WTC11 (cell line): ENCODE data around the gene NRTN. TPM values are rescaled to one million over a fixed set of nuclear protein-coding genes. Genes with fewer than 3 reads are reported as not detected.

ENCODE experiments used
- ATAC-seq: fragments of 200-7000 bp; cut with Tn5 transposase; 2 replicates; pipeline ENCODE4 v1.10.0; 2021; ENCODE audit warnings: mild to moderate bottlenecking, moderate library complexity
- CTCF ChIA-PET: fragments of 300-600 bp; sonication (Branson Sonifier 250); formaldehyde crosslinking; loops from one replicate; lab custom pipeline; 2021; ENCODE audit warnings: antibody characterized with exemption; lab: Charles Lee
- POLR2A ChIA-PET: fragments of 350-600 bp; sonication (Branson Sonifier 250); formaldehyde crosslinking; loops from one replicate; lab custom pipeline; 2021; ENCODE audit warnings: antibody characterized with exemption; lab: Charles Lee
- DNase-seq: peaks from one replicate; pipeline ENCODE4 v3.0.0; 2021; ENCODE audit warnings: low spot score
- H3K27ac Mint-ChIP-seq: 2 replicates; pipeline ENCODE4 v1.8.0; 2021; ENCODE audit warnings: mixed read lengths
- H3K27me3 Mint-ChIP-seq: 2 replicates; pipeline ENCODE4 v1.8.0; 2021; ENCODE audit warnings: low read depth, mild to moderate bottlenecking, moderate library complexity, mixed read lengths
- H3K36me3 Mint-ChIP-seq: 2 replicates; pipeline ENCODE4 v1.8.0; 2021; ENCODE audit warnings: mixed read lengths
- H3K4me1 Mint-ChIP-seq: 2 replicates; pipeline ENCODE4 v1.8.0; 2022; ENCODE audit warnings: mixed read lengths
- H3K4me3 Mint-ChIP-seq: 2 replicates; pipeline ENCODE4 v1.8.0; 2021; ENCODE audit warnings: mild to moderate bottlenecking, moderate library complexity, mixed read lengths
- H3K9me3 Mint-ChIP-seq: 2 replicates; pipeline ENCODE4 v1.8.0; 2021; ENCODE audit warnings: mixed read lengths
- ATF1 ChIP-seq: sonication (generic); formaldehyde crosslinking; IDR thresholded peaks from 2 replicates; pipeline ENCODE4 v1.8.1; 2023; ENCODE audit warnings: mild to moderate bottlenecking, moderate library complexity, missing genetic modification reagents
- CREM ChIP-seq: sonication (generic); formaldehyde crosslinking; IDR thresholded peaks from 2 replicates; pipeline ENCODE4 v1.8.1; 2022; ENCODE audit warnings: mild to moderate bottlenecking, missing genetic modification reagents, moderate library complexity
- ETV6 ChIP-seq: sonication (generic); formaldehyde crosslinking; IDR thresholded peaks from 2 replicates; pipeline ENCODE4 v1.8.1; 2022; ENCODE audit warnings: mild to moderate bottlenecking, missing genetic modification reagents
- FOXK1 ChIP-seq: sonication (generic); formaldehyde crosslinking; IDR thresholded peaks from 2 replicates; pipeline ENCODE4 v1.8.0; 2022; ENCODE audit warnings: mild to moderate bottlenecking, moderate library complexity, missing genetic modification reagents
- HMGA2 ChIP-seq: fragments of 250-450 bp; sonication (Bioruptor Pico); IDR thresholded peaks from 2 replicates; pipeline ENCODE4 v1.4.0; 2021; ENCODE audit warnings: mild to moderate bottlenecking, moderate library complexity
- MXD4 ChIP-seq: fragments of 250-450 bp; sonication (Bioruptor Pico); IDR thresholded peaks from 2 replicates; pipeline ENCODE4 v1.8.0; 2021; ENCODE audit warnings: mild to moderate bottlenecking, moderate library complexity, borderline replicate concordance
- NFYB ChIP-seq: sonication (generic); formaldehyde crosslinking; conservative IDR thresholded peaks from 2 replicates; pipeline ENCODE4 v1.8.0; 2022; ENCODE audit warnings: low read depth, missing genetic modification reagents
- TEAD1 ChIP-seq: sonication (generic); formaldehyde crosslinking; IDR thresholded peaks from 2 replicates; pipeline ENCODE4 v1.8.0; 2022; ENCODE audit warnings: mild to moderate bottlenecking, missing genetic modification reagents
- ZNF138 ChIP-seq: sonication (generic); formaldehyde crosslinking; conservative IDR thresholded peaks from 2 replicates; pipeline ENCODE4 v1.8.1; 2022; ENCODE audit warnings: mild to moderate bottlenecking, moderate library complexity, missing genetic modification reagents
- ZNF423 ChIP-seq: fragments of 250-450 bp; sonication (Bioruptor Pico); IDR thresholded peaks from 2 replicates; pipeline ENCODE4 v2.1.2; 2022; ENCODE audit warnings: mild to moderate bottlenecking, moderate library complexity
- total RNA-seq: library from RNA; stranded (reverse); gene quantifications from 3 replicates; pipeline ENCODE4 v1.2.3, GENCODE V29; 2021
- TF ChIP-seq, protein P1 (sequence below): fragments of 250-450 bp; sonication (Bioruptor Pico); IDR thresholded peaks from 2 replicates; pipeline ENCODE4 v1.9.0; 2021; ENCODE audit warnings: mild to moderate bottlenecking, borderline replicate concordance
- TF ChIP-seq, protein P2 (sequence below): sonication (generic); formaldehyde crosslinking; IDR thresholded peaks from 2 replicates; pipeline ENCODE4 v1.8.1; 2023; ENCODE audit warnings: mild to moderate bottlenecking, missing genetic modification reagents
- TF ChIP-seq, protein P3 (sequence below): sonication (generic); formaldehyde crosslinking; IDR thresholded peaks from 2 replicates; pipeline ENCODE4 v1.8.1; 2022; ENCODE audit warnings: missing genetic modification reagents, borderline replicate concordance
- TF ChIP-seq, protein P4 (sequence below): sonication (generic); formaldehyde crosslinking; IDR thresholded peaks from 2 replicates; pipeline ENCODE4 v1.8.1; 2023; ENCODE audit warnings: mild to moderate bottlenecking, missing genetic modification reagents, moderate library complexity

The NRTN gene
- total RNA-seq, 1 experiment from 2014 or later, result 6.1 TPM

DNA sequence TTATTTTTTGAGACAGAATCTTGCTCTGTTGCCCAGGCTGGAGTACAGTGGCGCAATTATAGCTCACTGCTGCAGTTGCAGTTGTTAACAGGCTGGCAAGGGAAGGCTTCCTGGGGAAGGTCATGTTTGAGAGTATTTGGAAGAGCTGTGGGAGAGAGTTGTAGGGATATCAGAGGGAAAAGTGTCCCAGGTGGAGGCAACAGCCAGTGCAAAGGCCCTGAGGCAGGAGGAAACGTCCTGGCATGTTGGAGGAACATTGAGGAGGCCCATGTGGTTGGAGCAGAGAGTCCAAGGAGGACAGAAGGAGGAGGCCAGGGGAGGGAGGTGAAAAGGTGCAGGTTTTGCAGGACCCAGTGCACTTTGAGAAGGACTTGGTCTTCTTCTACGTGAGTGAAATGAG is 11.7 kb upstream of the NRTN start:
- no peak for DNase-seq
- ATAC-seq, result no peak
- ChIA-PET POLR2A (no interaction called here), CTCF (interaction anchor here (0.7 to 3.7 kb wide), 15 partner anchors 11 to 951 kb away, joined by 3 to 36 read pairs (median 4); partner anchors contain the start of genes NRTN and RPL36)
- Mint-ChIP-seq H3K27ac (no peak overlapping the region), H3K4me1 (peaks cover 5% of the 10 kb centered on the region), H3K36me3 (peaks cover 12% of the 10 kb centered on the region)
- TF ChIP-seq, protein P1, sequence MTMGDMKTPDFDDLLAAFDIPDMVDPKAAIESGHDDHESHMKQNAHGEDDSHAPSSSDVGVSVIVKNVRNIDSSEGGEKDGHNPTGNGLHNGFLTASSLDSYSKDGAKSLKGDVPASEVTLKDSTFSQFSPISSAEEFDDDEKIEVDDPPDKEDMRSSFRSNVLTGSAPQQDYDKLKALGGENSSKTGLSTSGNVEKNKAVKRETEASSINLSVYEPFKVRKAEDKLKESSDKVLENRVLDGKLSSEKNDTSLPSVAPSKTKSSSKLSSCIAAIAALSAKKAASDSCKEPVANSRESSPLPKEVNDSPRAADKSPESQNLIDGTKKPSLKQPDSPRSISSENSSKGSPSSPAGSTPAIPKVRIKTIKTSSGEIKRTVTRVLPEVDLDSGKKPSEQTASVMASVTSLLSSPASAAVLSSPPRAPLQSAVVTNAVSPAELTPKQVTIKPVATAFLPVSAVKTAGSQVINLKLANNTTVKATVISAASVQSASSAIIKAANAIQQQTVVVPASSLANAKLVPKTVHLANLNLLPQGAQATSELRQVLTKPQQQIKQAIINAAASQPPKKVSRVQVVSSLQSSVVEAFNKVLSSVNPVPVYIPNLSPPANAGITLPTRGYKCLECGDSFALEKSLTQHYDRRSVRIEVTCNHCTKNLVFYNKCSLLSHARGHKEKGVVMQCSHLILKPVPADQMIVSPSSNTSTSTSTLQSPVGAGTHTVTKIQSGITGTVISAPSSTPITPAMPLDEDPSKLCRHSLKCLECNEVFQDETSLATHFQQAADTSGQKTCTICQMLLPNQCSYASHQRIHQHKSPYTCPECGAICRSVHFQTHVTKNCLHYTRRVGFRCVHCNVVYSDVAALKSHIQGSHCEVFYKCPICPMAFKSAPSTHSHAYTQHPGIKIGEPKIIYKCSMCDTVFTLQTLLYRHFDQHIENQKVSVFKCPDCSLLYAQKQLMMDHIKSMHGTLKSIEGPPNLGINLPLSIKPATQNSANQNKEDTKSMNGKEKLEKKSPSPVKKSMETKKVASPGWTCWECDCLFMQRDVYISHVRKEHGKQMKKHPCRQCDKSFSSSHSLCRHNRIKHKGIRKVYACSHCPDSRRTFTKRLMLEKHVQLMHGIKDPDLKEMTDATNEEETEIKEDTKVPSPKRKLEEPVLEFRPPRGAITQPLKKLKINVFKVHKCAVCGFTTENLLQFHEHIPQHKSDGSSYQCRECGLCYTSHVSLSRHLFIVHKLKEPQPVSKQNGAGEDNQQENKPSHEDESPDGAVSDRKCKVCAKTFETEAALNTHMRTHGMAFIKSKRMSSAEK (CRISPR knock-in tag), result no peak
- no peak for TF ChIP-seq ZNF138 (CRISPR knock-in tag)
- no peak for TF ChIP-seq FOXK1 (CRISPR knock-in tag)
- no peak for TF ChIP-seq MXD4 (CRISPR knock-in tag)
- TF ChIP-seq, protein P2, sequence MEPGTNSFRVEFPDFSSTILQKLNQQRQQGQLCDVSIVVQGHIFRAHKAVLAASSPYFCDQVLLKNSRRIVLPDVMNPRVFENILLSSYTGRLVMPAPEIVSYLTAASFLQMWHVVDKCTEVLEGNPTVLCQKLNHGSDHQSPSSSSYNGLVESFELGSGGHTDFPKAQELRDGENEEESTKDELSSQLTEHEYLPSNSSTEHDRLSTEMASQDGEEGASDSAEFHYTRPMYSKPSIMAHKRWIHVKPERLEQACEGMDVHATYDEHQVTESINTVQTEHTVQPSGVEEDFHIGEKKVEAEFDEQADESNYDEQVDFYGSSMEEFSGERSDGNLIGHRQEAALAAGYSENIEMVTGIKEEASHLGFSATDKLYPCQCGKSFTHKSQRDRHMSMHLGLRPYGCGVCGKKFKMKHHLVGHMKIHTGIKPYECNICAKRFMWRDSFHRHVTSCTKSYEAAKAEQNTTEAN (CRISPR knock-in tag), result no peak
- TF ChIP-seq CREM (CRISPR knock-in tag), result no peak
- TF ChIP-seq, protein P3, sequence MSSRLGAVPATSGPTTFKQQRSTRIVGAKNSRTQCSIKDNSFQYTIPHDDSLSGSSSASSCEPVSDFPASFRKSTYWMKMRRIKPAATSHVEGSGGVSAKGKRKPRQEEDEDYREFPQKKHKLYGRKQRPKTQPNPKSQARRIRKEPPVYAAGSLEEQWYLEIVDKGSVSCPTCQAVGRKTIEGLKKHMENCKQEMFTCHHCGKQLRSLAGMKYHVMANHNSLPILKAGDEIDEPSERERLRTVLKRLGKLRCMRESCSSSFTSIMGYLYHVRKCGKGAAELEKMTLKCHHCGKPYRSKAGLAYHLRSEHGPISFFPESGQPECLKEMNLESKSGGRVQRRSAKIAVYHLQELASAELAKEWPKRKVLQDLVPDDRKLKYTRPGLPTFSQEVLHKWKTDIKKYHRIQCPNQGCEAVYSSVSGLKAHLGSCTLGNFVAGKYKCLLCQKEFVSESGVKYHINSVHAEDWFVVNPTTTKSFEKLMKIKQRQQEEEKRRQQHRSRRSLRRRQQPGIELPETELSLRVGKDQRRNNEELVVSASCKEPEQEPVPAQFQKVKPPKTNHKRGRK, result no peak
- TF ChIP-seq ZNF423 (CRISPR knock-in tag), result no peak
- TF ChIP-seq NFYB (CRISPR knock-in tag), result no peak
- no peak for TF ChIP-seq ATF1 (CRISPR knock-in tag)
- no peak for TF ChIP-seq TEAD1
- TF ChIP-seq, protein P4, sequence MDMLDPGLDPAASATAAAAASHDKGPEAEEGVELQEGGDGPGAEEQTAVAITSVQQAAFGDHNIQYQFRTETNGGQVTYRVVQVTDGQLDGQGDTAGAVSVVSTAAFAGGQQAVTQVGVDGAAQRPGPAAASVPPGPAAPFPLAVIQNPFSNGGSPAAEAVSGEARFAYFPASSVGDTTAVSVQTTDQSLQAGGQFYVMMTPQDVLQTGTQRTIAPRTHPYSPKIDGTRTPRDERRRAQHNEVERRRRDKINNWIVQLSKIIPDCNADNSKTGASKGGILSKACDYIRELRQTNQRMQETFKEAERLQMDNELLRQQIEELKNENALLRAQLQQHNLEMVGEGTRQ (CRISPR knock-in tag), result no peak
- TF ChIP-seq, all 79 proteins: peak for 0
- Mint-ChIP-seq H3K27me3 (peaks cover 7% of the 10 kb centered on the region; the same call in 1 of the 2 replicates), H3K9me3 (peaks cover 4% of the 10 kb centered on the region; the same call in 1 of the 2 replicates), H3K4me3 (no peak overlapping the region)

DNA sequence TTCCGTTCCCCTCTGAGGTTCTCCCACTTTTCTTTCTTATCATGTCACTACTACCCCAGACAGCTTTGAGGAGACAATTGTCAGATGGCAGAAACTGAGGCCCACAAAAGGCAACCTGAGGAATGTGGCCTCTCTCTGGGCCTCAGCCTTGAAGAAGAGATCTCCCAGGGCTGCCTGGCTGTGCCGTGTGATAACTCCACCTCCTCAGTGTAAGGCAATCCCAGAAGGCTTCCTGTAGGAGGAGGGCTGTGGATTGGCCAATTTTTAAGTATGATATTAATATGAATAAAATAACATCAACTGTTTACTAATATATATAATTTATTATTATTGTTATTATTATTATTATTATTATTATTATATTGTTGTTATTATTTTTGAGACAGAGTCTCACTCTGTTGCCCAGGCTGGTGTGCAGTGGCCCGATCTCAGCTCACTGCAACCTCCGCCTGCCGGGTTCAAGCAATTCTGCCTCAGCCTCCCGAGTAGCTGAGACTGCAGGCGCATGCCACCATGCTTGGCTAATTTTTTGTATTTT is 9.4 kb upstream of the NRTN start:
- H3K36me3 Mint-ChIP-seq, result peaks cover under 1% of the 10 kb centered on the region
- ATAC-seq (no peak), DNase-seq (no peak)
- ChIA-PET POLR2A (no interaction called here), CTCF (interaction anchor here (0.6 to 3.7 kb wide), 7 partner anchors 9 to 545 kb away, joined by 3 to 36 read pairs (median 7); partner anchors contain the start of genes NRTN and RPL36)
- no peak overlapping the region for H3K4me3 Mint-ChIP-seq
- peaks cover under 1% of the 10 kb centered on the region; the same call in 1 of the 2 replicates for H3K4me1 Mint-ChIP-seq
- peaks cover 4% of the 10 kb centered on the region; the same call in 1 of the 2 replicates for H3K9me3 Mint-ChIP-seq
- H3K27me3 Mint-ChIP-seq, result peaks cover 16% of the 10 kb centered on the region
- H3K27ac Mint-ChIP-seq, result no peak overlapping the region
- TF ChIP-seq FOXK1 (CRISPR knock-in tag) (no peak), ETV6 (CRISPR knock-in tag) (no peak), HMGA2 (CRISPR knock-in tag) (peak; percentile 94)
